ENCODE data around the gene COL4A1.

GRCh38 chr13:110280985-110281688, 25.8 kb downstream of the COL4A1 start:
- no peak for TF ChIP-seq EZH2 (IDR thresholded peaks at IDR 0.05; ENCODE audit: insufficient read depth, poor library complexity, severe bottlenecking)
- TF ChIP-seq EZH2phosphoT487 (IDR thresholded peaks at IDR 0.05; ENCODE audit: insufficient read depth, low read depth), result no peak

All from GM23248 (cell line).